ENCODE results near the gene ALDOA.
A peak's percentile ranks its signal among the peaks of the same experiment; 100 is the strongest.

The ALDOA gene

DNA sequence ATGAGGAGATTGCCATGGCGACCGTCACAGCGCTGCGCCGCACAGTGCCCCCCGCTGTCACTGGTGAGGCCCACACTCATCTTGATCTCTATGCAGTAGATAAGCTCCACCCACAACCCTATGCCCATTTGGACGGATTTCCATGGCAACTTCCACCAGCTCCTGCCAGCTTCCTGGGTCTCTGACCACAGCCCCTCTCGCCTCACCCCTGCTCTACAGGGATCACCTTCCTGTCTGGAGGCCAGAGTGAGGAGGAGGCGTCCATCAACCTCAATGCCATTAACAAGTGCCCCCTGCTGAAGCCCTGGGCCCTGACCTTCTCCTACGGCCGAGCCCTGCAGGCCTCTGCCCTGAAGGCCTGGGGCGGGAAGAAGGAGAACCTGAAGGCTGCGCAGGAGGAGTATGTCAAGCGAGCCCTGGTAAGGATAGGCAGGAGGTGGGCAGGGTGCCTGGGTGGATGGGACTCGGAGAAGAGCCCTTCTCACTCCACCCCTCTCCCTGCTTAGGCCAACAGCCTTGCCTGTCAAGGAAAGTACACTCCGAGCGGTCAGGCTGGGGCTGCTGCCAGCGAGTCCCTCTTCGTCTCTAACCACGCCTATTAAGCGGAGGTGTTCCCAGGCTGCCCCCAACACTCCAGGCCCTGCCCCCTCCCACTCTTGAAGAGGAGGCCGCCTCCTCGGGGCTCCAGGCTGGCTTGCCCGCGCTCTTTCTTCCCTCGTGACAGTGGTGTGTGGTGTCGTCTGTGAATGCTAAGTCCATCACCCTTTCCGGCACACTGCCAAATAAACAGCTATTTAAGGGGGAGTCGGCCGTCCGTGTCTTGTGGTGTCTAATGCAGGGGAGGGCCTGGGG, 4.3 kb downstream of the ALDOA start:
- no peak overlapping the region for H3K4me3 ChIP-seq (ENCODE audit: low read depth, low read length)
- TF ChIP-seq CTCF (IDR thresholded peaks at IDR 0.05; ENCODE audit: low read depth, low read length) = no peak

DNA sequence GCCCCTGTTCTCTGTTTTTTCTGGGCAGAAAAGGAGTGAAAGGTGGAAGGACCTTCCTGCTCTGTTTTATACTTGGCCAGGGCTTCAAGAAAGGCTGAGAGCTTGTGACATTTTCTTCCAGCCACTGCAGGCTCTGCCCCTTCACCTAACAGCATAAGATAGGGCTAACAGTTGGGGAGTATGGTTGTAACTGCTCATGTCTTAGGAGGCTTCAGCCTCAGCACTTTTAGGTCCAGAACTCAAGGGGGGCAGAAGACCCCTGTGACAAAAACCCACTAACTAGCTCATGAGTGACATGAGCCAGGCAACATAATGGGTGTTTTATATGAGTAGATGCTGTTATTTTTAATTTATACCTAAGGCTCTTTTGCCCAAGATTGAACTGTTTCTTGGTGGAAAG, 4.9 kb downstream of the ALDOA start:
- 0 out of 2 replicates have a peak overlapping the region, but pooled peaks have one; percentile 10 for H3K4me3 ChIP-seq (ENCODE audit: low read depth, low read length)
- TF ChIP-seq CTCF (IDR thresholded peaks at IDR 0.05; ENCODE audit: low read depth, low read length) = no peak

GRCh38 chr16:30075503-30076275, 10.1 kb downstream of the ALDOA start, which contains the start of gene PPP4C:
Gene PPP4C, plus strand, starts transcription at chr16:30075994. Its CDS starts 384 bp downstream, at chr16:30076378.
- H3K4me3 ChIP-seq (ENCODE audit: low read depth, low read length) = peak within 1 kb of the TSS; percentile 98
- no peak for TF ChIP-seq CTCF (IDR thresholded peaks at IDR 0.05; ENCODE audit: low read depth, low read length)

DNA sequence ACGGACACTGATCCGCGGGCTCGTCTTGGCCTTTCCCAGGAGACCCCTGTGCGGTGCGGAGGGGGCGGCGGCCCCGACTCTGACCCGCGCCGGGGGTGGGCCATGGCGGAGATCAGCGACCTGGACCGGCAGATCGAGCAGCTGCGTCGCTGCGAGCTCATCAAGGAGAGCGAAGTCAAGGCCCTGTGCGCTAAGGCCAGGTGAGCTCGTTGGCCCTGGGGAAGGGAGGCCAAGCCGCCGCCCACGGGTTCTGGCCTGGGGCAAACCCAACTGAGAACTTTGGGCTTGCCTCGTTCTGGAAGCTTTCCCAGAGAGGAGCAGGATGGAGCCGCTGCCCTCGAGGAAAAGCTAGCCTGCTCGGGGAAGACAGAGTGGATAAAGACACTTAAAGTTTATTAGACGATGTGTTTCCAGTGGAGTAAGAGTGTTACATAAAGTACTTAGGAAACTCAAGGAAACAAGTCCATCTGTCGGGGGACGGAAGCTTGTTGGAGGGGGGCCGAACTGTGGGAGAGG, 10.8 kb downstream of the ALDOA start:
- H3K4me3 ChIP-seq (ENCODE audit: low read depth, low read length) = peak overlapping the region; percentile 98
- TF ChIP-seq CTCF (IDR thresholded peaks at IDR 0.05; ENCODE audit: low read depth, low read length) = no peak

DNA sequence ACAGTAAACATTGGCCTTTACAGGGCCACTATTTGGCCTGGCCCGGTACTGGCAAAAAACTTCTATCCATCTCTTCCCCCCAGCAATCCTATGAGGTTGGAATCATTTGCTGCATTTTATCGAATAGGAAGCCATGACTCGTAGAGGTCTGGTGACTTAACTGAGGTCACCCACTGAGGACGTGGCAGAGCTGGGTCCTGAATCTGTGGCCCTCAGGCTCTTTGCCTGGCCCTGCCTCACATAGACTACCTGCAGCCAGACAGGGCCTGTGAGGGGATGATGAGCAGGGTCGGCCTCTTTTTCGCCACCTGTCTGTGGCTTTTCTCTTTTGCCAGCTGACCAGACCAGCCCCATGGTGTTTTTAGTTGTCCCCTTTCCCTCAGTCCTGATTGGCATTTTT, 12.1 kb downstream of the ALDOA start:
- peak overlapping the region; percentile 98 for H3K4me3 ChIP-seq (ENCODE audit: low read depth, low read length)
- TF ChIP-seq CTCF (IDR thresholded peaks at IDR 0.05; ENCODE audit: low read depth, low read length) = no peak

- no peak for TF ChIP-seq CTCF (IDR thresholded peaks at IDR 0.05; ENCODE audit: low read depth, low read length)
- no peak overlapping the region for H3K4me3 ChIP-seq (ENCODE audit: low read depth, low read length)
These were observed 13.2 kb downstream of the ALDOA start for GRCh38 chr16:30078744-30079143.
